Neural cell (in vitro differentiated cells): Measurements from ENCODE around the gene DNM2. TPM values are rescaled to one million over a fixed set of nuclear protein-coding genes. Genes with fewer than 3 reads are reported as not detected.

ENCODE experiments used
- H2AFZ ChIP-seq: fragments of 200-600, 300-800 bp; sonication (generic), shearing (Covaris generic); 2 replicates; pipeline ENCODE4 v1.6.0; 2014; ENCODE audit warnings: low read depth, mild to moderate bottlenecking, antibody characterized with exemption, low read length, moderate library complexity
- H3F3A ChIP-seq: fragments of 200-600 bp; shearing (Covaris generic); 2 replicates; pipeline ENCODE4 v1.6.1; 2016; ENCODE audit warnings: mild to moderate bottlenecking, moderate library complexity, mixed read lengths, antibody characterized with exemption, low read length; ENCODE audit not compliant: insufficient read depth, poor library complexity, severe bottlenecking
- H3K27ac ChIP-seq: fragments of 200-600, 300-800 bp; sonication (generic), shearing (Covaris generic); 2 replicates; pipeline ENCODE4 v1.5.1; 2014; ENCODE audit warnings: mild to moderate bottlenecking, low read length, moderate library complexity
- H3K27me3 ChIP-seq: fragments of 300-800, 200-600 bp; sonication (generic), shearing (Covaris generic); 2 replicates; pipeline ENCODE4 v1.6.0; 2014; ENCODE audit warnings: mild to moderate bottlenecking, low read depth, low read length, moderate library complexity; ENCODE audit not compliant: insufficient read depth
- H3K36me3 ChIP-seq: fragments of 300-800, 200-600 bp; sonication (generic), shearing (Covaris generic); 2 replicates; pipeline ENCODE4 v1.5.1; 2014; ENCODE audit warnings: mild to moderate bottlenecking, antibody characterized with exemption, low read length, moderate library complexity; ENCODE audit not compliant: insufficient read depth
- H3K4me2 ChIP-seq: fragments of 300-800, 200-600 bp; sonication (generic), shearing (Covaris generic); 2 replicates; pipeline ENCODE4 v1.6.0; 2014; ENCODE audit warnings: mild to moderate bottlenecking, low read length
- H3K4me3 ChIP-seq: fragments of 300-800, 200-600 bp; sonication (generic), shearing (Covaris generic); 2 replicates; pipeline ENCODE4 v1.5.1; 2014; ENCODE audit warnings: mild to moderate bottlenecking, low read length, moderate library complexity
- H3K79me2 ChIP-seq: fragments of 200-600 bp; shearing (Covaris generic); replicated peaks from 2 replicates; pipeline ENCODE4 v1.6.0; 2014; ENCODE audit warnings: mild to moderate bottlenecking, low read length, moderate library complexity; ENCODE audit not compliant: insufficient read depth
- H3K9ac ChIP-seq: fragments of 300-800, 200-600 bp; sonication (generic), shearing (Covaris generic); 2 replicates; pipeline ENCODE4 v1.6.1; 2016; ENCODE audit warnings: mild to moderate bottlenecking, low read length, mixed read lengths
- H3K9me2 ChIP-seq: fragments of 200-600 bp; shearing (Covaris generic); 2 replicates; pipeline ENCODE4 v1.6.1; 2016; ENCODE audit warnings: mild to moderate bottlenecking, low read length, mixed read lengths; ENCODE audit not compliant: insufficient read depth
- H3K9me3 ChIP-seq: fragments of 200-600, 300-800 bp; sonication (generic), shearing (Covaris generic); 2 replicates; pipeline ENCODE4 v1.6.1; 2016; ENCODE audit warnings: mild to moderate bottlenecking, mixed run types, low read length, moderate library complexity, mixed read lengths
- H4K20me1 ChIP-seq: fragments of 200-600 bp; shearing (Covaris generic); 2 replicates; pipeline ENCODE4 v1.6.1; 2016; ENCODE audit warnings: mild to moderate bottlenecking, mixed run types; ENCODE audit not compliant: insufficient read depth
- EP300 ChIP-seq: fragments of 450-650 bp; conservative IDR thresholded peaks from 2 replicates; pipeline ENCODE4 v1.6.1; 2014; ENCODE audit warnings: antibody characterized with exemption, mild to moderate bottlenecking, moderate library complexity; ENCODE audit not compliant: poor library complexity, severe bottlenecking
- EZH2 ChIP-seq: fragments of 200-600, 300-800 bp; shearing (Covaris generic), sonication (generic); IDR thresholded peaks from 2 replicates; pipeline ENCODE4 v1.6.1; 2014; ENCODE audit warnings: antibody characterized with exemption, low read length, borderline replicate concordance, mild to moderate bottlenecking; ENCODE audit not compliant: insufficient read depth, poor library complexity, severe bottlenecking
- MXI1 ChIP-seq: fragments of 450-650 bp; conservative IDR thresholded peaks from 2 replicates; pipeline ENCODE4 v1.6.1; 2014; ENCODE audit warnings: antibody characterized with exemption, mild to moderate bottlenecking; ENCODE audit not compliant: poor library complexity, severe bottlenecking
- POLR2AphosphoS5 ChIP-seq: IDR thresholded peaks from 2 replicates; pipeline ENCODE4 v1.6.1; 2012
- RAD21 ChIP-seq: fragments of 450-650 bp; conservative IDR thresholded peaks from 2 replicates; pipeline ENCODE4 v1.6.1; 2014; ENCODE audit warnings: antibody characterized with exemption, mild to moderate bottlenecking, moderate library complexity
- SMC3 ChIP-seq: fragments of 450-650 bp; conservative IDR thresholded peaks from 2 replicates; pipeline ENCODE4 v1.6.1; 2014; ENCODE audit warnings: antibody characterized with exemption, mild to moderate bottlenecking, moderate library complexity; ENCODE audit not compliant: poor library complexity
- TAF1 ChIP-seq: IDR thresholded peaks from 2 replicates; pipeline ENCODE4 v1.6.1; 2012; ENCODE audit warnings: low read depth
- polyA plus RNA-seq: library from polyadenylated mRNA; depleted of rRNA; stranded (reverse); fragments of >200 nt; gene quantifications from 2 replicates; pipeline ENCODE4 v1.2.3, GENCODE V29; 2014
- TF ChIP-seq, protein P1 (sequence below): fragments of 450-650 bp; IDR thresholded peaks from 2 replicates; pipeline ENCODE4 v1.5.1; 2014; ENCODE audit warnings: antibody characterized with exemption, mild to moderate bottlenecking, moderate library complexity; ENCODE audit not compliant: poor library complexity, severe bottlenecking
- TF ChIP-seq, protein P2 (sequence below): IDR thresholded peaks from 2 replicates; pipeline ENCODE4 v1.6.1; 2012; ENCODE audit warnings: borderline replicate concordance

Gene DNM2
- polyA plus RNA-seq, 1 donor from 2014 or later = 31.4 TPM

DNA sequence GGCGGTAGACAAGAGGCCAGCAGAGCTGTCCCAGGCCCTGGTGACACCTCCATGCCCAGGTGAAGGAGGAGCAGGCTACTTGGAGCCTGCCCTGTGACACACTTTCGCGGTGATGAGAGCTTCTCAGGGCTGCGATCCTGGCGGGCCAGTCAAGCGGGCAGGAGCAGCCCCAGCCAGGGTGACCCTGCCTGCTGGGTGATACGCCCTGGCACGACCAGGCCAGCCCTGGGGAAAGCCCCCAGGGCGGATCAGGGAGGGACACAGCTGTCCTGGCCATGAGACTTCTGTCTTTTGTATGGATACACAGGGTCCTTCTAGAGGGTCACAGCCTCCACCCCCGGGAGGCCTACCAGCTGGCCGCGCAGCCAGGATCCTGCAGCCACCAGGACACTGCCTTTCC lies 13.1 kb downstream of the DNM2 start:
- Histone ChIP-seq H3K27me3 (no peaks in the 10 kb centered on the region), H3K4me3 (no peak overlapping the region), H4K20me1 (no peaks in the 10 kb centered on the region), H3K4me2 (no peak overlapping the region), H3K9me3 (no peaks in the 10 kb centered on the region), H3K79me2 (peaks cover 6% of the 10 kb centered on the region), H3K27ac (no peak overlapping the region), H3K9me2 (no peaks in the 10 kb centered on the region), H2AFZ (no peak overlapping the region), H3K36me3 (no peaks in the 10 kb centered on the region), H3K9ac (no peak overlapping the region), H3F3A (no peaks in the 10 kb centered on the region)
- TF ChIP-seq, protein P1, sequence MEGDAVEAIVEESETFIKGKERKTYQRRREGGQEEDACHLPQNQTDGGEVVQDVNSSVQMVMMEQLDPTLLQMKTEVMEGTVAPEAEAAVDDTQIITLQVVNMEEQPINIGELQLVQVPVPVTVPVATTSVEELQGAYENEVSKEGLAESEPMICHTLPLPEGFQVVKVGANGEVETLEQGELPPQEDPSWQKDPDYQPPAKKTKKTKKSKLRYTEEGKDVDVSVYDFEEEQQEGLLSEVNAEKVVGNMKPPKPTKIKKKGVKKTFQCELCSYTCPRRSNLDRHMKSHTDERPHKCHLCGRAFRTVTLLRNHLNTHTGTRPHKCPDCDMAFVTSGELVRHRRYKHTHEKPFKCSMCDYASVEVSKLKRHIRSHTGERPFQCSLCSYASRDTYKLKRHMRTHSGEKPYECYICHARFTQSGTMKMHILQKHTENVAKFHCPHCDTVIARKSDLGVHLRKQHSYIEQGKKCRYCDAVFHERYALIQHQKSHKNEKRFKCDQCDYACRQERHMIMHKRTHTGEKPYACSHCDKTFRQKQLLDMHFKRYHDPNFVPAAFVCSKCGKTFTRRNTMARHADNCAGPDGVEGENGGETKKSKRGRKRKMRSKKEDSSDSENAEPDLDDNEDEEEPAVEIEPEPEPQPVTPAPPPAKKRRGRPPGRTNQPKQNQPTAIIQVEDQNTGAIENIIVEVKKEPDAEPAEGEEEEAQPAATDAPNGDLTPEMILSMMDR = no peak
- TF ChIP-seq SMC3 = no peak
- no peak for TF ChIP-seq EZH2
- TF ChIP-seq MXI1 = no peak
- TF ChIP-seq TAF1 = no peak
- TF ChIP-seq EP300 = no peak
- TF ChIP-seq RAD21 = no peak
- TF ChIP-seq, protein P2, sequence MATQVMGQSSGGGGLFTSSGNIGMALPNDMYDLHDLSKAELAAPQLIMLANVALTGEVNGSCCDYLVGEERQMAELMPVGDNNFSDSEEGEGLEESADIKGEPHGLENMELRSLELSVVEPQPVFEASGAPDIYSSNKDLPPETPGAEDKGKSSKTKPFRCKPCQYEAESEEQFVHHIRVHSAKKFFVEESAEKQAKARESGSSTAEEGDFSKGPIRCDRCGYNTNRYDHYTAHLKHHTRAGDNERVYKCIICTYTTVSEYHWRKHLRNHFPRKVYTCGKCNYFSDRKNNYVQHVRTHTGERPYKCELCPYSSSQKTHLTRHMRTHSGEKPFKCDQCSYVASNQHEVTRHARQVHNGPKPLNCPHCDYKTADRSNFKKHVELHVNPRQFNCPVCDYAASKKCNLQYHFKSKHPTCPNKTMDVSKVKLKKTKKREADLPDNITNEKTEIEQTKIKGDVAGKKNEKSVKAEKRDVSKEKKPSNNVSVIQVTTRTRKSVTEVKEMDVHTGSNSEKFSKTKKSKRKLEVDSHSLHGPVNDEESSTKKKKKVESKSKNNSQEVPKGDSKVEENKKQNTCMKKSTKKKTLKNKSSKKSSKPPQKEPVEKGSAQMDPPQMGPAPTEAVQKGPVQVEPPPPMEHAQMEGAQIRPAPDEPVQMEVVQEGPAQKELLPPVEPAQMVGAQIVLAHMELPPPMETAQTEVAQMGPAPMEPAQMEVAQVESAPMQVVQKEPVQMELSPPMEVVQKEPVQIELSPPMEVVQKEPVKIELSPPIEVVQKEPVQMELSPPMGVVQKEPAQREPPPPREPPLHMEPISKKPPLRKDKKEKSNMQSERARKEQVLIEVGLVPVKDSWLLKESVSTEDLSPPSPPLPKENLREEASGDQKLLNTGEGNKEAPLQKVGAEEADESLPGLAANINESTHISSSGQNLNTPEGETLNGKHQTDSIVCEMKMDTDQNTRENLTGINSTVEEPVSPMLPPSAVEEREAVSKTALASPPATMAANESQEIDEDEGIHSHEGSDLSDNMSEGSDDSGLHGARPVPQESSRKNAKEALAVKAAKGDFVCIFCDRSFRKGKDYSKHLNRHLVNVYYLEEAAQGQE = no peak

DNA sequence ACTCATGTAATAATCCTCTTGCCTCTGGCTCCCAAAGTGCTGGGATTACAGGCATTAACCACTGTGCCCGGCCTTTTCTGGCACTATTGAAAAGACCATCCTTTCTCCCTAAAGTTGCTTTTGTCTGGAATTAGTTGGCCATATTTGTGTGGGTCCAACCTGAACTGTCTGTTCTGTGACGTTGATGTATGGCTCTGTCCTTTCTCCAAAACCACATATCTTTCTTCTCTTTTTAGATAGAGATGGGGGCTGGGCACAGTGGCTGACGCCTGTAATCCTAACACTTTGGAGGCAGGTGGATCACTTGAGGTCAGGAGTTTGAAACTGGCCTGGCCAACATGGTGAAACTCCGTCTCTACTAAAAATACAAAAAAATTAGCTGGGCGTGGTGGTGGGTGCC lies 17.9 kb downstream of the DNM2 start:
- Histone ChIP-seq H3F3A (no peaks in the 10 kb centered on the region), H3K9me3 (no peaks in the 10 kb centered on the region), H3K79me2 (no peaks in the 10 kb centered on the region), H3K27me3 (no peaks in the 10 kb centered on the region), H4K20me1 (no peaks in the 10 kb centered on the region), H3K9ac (no peak overlapping the region), H2AFZ (no peak overlapping the region), H3K27ac (no peak overlapping the region), H3K9me2 (no peaks in the 10 kb centered on the region), H3K4me2 (no peak overlapping the region), H3K4me3 (no peak overlapping the region), H3K36me3 (no peaks in the 10 kb centered on the region)
- TF ChIP-seq POLR2AphosphoS5 (no peak), EZH2 (no peak), MXI1 (no peak), TAF1 (no peak), EP300 (no peak), SMC3 (no peak), RAD21 (no peak)
- TF ChIP-seq, protein P2 = no peak
- TF ChIP-seq, protein P1 = no peak
